NB4 (cell line): ENCODE results near the gene ACACB.
"Not testable (repeated sequence)": the region's sequence is repeated elsewhere in the genome, so short reads cannot be mapped to it uniquely, and the experiment has no call there.

ENCODE experiments used
- DNase-seq: peaks from one replicate; pipeline ENCODE4 v3.0.0; 2010; ENCODE audit warnings: low read depth
- H3K4me3 ChIP-seq: one replicate; pipeline ENCODE4 v1.5.1; 2011; ENCODE audit warnings: mild to moderate bottlenecking, low read depth, low read length, moderate library complexity
- MYC ChIP-seq: IDR thresholded peaks from 2 replicates; pipeline ENCODE4 v1.6.1; 2011; ENCODE audit warnings: low read depth, low read length
- POLR2A ChIP-seq: IDR thresholded peaks from 2 replicates; pipeline ENCODE4 v1.6.1; 2011; ENCODE audit warnings: mild to moderate bottlenecking; ENCODE audit not compliant: insufficient read length; ENCODE audit errors: extremely low read depth
- TF ChIP-seq, protein P1 (sequence below): IDR thresholded peaks from 2 replicates; pipeline ENCODE4 v1.6.1; 2011; ENCODE audit warnings: low read depth, low read length
- TF ChIP-seq, protein P2 (sequence below): IDR thresholded peaks from one replicate; pipeline ENCODE4 v1.5.1; 2012; ENCODE audit warnings: low read depth, low read length

The ACACB gene

DNA sequence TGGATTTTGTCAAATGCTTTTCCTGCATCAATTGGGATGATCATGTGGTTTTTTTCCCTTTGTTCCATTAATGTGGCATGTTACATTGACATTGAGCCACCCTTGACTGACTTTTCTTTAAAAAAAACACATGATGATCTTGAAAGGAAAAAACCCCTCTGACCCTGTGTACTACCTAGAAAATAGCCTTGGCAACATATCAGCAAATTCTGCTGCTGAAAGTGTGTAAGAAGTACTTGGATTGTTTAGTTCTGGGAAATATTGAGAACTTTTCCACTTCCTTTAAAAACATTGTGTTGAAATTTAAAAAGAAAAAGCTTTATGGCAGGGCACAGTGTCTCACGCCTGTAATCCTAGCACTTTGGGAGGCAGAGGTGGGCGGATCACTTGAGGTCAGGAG lies 20.7 kb downstream of the ACACB start:
- H3K4me3 ChIP-seq, result no peak overlapping the region
- DNase-seq, result no peak
- no peak for TF ChIP-seq POLR2A
- TF ChIP-seq MYC, result no peak
- TF ChIP-seq, protein P1, sequence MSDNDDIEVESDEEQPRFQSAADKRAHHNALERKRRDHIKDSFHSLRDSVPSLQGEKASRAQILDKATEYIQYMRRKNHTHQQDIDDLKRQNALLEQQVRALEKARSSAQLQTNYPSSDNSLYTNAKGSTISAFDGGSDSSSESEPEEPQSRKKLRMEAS, result no peak
- TF ChIP-seq, protein P2, sequence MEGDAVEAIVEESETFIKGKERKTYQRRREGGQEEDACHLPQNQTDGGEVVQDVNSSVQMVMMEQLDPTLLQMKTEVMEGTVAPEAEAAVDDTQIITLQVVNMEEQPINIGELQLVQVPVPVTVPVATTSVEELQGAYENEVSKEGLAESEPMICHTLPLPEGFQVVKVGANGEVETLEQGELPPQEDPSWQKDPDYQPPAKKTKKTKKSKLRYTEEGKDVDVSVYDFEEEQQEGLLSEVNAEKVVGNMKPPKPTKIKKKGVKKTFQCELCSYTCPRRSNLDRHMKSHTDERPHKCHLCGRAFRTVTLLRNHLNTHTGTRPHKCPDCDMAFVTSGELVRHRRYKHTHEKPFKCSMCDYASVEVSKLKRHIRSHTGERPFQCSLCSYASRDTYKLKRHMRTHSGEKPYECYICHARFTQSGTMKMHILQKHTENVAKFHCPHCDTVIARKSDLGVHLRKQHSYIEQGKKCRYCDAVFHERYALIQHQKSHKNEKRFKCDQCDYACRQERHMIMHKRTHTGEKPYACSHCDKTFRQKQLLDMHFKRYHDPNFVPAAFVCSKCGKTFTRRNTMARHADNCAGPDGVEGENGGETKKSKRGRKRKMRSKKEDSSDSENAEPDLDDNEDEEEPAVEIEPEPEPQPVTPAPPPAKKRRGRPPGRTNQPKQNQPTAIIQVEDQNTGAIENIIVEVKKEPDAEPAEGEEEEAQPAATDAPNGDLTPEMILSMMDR, result no peak

DNA sequence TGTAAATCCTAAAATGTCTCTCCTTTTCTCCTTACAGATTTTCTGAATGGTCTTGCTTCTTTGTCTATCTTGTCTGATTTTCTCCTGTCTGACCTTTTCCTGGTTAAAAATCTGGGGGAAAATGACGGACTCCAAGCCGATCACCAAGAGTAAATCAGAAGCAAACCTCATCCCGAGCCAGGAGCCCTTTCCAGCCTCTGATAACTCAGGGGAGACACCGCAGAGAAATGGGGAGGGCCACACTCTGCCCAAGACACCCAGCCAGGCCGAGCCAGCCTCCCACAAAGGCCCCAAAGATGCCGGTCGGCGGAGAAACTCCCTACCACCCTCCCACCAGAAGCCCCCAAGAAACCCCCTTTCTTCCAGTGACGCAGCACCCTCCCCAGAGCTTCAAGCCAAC lies 23.0 kb downstream of the ACACB start:
- no peak for DNase-seq
- TF ChIP-seq POLR2A, result no peak
- TF ChIP-seq, protein P2, result no peak
- no peak for TF ChIP-seq MYC
- TF ChIP-seq, protein P1, result no peak

DNA sequence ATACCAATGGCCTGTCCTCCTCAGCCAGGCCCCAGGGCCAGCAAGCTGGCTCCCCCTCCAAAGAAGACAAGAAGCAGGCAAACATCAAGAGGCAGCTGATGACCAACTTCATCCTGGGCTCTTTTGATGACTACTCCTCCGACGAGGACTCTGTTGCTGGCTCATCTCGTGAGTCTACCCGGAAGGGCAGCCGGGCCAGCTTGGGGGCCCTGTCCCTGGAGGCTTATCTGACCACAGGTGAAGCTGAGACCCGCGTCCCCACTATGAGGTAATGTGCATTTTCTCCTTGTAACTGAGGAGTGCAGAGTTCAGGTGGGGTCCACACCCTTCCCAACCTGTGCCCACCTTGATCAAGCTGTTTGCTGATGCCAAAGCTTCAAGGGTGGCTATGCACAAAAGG lies 23.4 kb downstream of the ACACB start:
- no peak overlapping the region for H3K4me3 ChIP-seq
- TF ChIP-seq, protein P1, result no peak
- TF ChIP-seq MYC, result no peak
- no peak for TF ChIP-seq POLR2A
- TF ChIP-seq, protein P2, result no peak
- no peak for DNase-seq

More for the DNA sequence above, 23.0 kb downstream of the ACACB start:
- H3K4me3 ChIP-seq, result no peak overlapping the region

DNA sequence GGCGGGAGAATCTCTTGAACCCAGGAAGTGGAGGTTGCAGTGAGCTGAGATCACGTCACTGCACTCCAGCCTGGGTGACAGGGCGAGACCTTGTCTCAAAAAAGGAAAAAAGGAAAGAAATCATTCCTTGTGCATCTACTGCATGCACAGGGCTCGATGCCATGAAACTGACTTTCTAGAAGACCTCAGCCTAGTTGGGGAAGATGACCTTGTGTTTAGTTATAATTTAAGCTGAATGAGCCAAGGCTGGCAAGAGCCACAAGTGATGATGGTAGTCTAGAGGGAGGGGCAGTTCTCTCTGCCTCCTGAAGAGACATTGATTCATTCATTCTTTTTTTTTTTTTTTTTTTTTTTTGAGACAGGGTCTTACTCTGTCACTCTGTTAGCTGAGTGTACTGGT lies 24.2 kb downstream of the ACACB start:
- DNase-seq, result no peak
- H3K4me3 ChIP-seq, result no peak overlapping the region
- TF ChIP-seq MYC (no peak), POLR2A (no peak)
- TF ChIP-seq, protein P1, result no peak
- TF ChIP-seq, protein P2, result no peak

DNA sequence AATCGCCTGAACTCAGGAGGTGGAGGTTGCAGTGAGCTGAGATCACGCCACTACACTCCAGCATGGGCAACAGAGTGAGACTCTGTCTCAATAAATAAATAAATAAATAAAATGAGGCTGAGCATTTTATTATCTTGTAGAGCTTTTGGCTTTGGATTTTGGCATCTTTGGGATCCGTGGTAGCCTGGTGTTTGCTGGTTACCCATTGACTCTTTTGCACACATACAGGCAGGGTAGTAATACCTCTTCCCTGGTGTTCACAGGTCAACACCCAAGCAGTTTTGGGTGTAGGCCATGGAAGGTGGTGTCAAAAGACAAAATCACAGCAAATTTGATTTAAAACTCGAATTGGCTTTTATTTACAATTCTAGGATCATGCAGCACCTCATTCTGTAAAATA lies 27.8 kb downstream of the ACACB start:
- TF ChIP-seq MYC, result no peak
- TF ChIP-seq POLR2A, result no peak
- TF ChIP-seq, protein P1, result no peak
- TF ChIP-seq, protein P2, result no peak
- no peak overlapping the region for H3K4me3 ChIP-seq
- DNase-seq, result no peak

DNA sequence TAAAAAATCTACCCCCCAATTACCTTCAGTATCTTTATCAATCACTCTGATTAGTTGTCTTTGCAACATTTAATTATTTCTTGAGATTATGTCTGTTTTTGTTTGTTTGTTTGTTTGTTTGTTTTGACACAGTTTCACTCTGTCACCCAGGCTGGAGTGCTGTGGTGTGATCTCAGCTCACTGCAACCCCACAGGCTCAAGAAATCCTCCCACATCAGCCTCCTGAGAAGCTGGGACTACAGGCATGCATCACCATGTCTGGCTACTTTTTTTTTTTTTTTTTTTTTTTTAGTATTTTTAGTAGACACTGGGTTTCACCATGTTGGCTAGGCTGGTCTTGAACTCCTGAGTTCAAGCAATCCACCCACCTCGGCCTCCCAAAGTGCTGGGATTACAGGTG lies 30.7 kb downstream of the ACACB start:
- not testable (repeated sequence) for H3K4me3 ChIP-seq, DNase-seq
